ENCODE measurements around the gene SIT1.
"Not testable (repeated sequence)": the region's sequence is repeated elsewhere in the genome, so short reads cannot be mapped to it uniquely, and the experiment has no call there.

SIT1 gene

GRCh38 chr9:35615981-35616680 is 34.6 kb downstream of the SIT1 start:
- Histone ChIP-seq H3K27ac (peak overlapping the region in 9 of 11 experiments; percentile 68 to 97 (median 94); a peak in 18 of 22 replicates), H3K4me3 (peak overlapping the region; percentile 56 to 70 (median 62); a peak in 19 of 20 replicates), H3K27me3 (no peaks in the 10 kb centered on the region), H3K9ac (peak overlapping the region in 10 of 11 experiments; percentile 73 to 84 (median 78); a peak in 18 of 22 replicates), H3K4me1 (peaks cover 63 to 97% (median 75%) of the 10 kb centered on the region in 10 experiments), H4K20me1 (peaks cover 0 to 22% (median 0%) of the 10 kb centered on the region in 11 experiments; a peak in 3 of 22 replicates), H3K4me2 (peak overlapping the region; percentile 85 to 100 (median 96)), H3K9me3 (replicated peaks in 1 of 11) (no peaks in the 10 kb centered on the region), H3K36me3 (peaks cover 5 to 54% (median 35%) of the 10 kb centered on the region in 11 experiments; a peak in 17 of 22 replicates)
- no peak for TF ChIP-seq Cebpa-rat (IDR thresholded peaks at IDR 0.05)

- H3K4me3 ChIP-seq: no peak overlapping the region
- H3K9ac ChIP-seq: no peak overlapping the region
- no peak for TF ChIP-seq Cebpa-rat (IDR thresholded peaks at IDR 0.05)
- peaks cover 31 to 83% (median 53%) of the 10 kb centered on the region in 10 experiments for H3K4me1 ChIP-seq
- peaks cover 29 to 87% (median 62%) of the 10 kb centered on the region in 11 experiments for H3K36me3 ChIP-seq
- peaks cover 0 to 43% (median 13%) of the 10 kb centered on the region in 11 experiments; a peak in 11 of 22 replicates for H4K20me1 ChIP-seq
- H3K4me2 ChIP-seq: peak overlapping the region in 1 of 11 experiments; percentile 17; a peak in 1 of 22 replicates
- H3K9me3 ChIP-seq (replicated peaks in 1 of 11): no peaks in the 10 kb centered on the region
- H3K27me3 ChIP-seq: no peaks in the 10 kb centered on the region
- H3K27ac ChIP-seq: no peak overlapping the region
These were observed 37.9 kb downstream of the SIT1 start for GRCh38 chr9:35612843-35613242.

- H3K27ac ChIP-seq; H3K9me3 ChIP-seq (replicated peaks in 1 of 11); H3K27me3 ChIP-seq; H3K4me3 ChIP-seq: not testable (repeated sequence)
- Histone ChIP-seq H3K9ac (peak overlapping the region in 1 of 11 experiments; percentile 18; a peak in 1 of 22 replicates), H3K36me3 (peaks cover 36 to 95% (median 70%) of the 10 kb centered on the region in 11 experiments), H3K4me2 (peak overlapping the region in 4 of 11 experiments; percentile 6 to 29 (median 22); a peak in 4 of 22 replicates), H4K20me1 (peaks cover 0 to 49% (median 18%) of the 10 kb centered on the region in 11 experiments; a peak in 14 of 22 replicates), H3K4me1 (peaks cover 30 to 83% (median 52%) of the 10 kb centered on the region in 10 experiments)
These were observed 38.7 kb downstream of the SIT1 start for GRCh38 chr9:35612066-35612465.

- peaks cover 5 to 57% (median 26%) of the 10 kb centered on the region in 11 experiments; a peak in 17 of 22 replicates for H4K20me1 ChIP-seq
- H3K9ac ChIP-seq: no peak overlapping the region; a peak in 1 of 22 replicates
- no peak overlapping the region for H3K4me3 ChIP-seq
- H3K27ac ChIP-seq: no peak overlapping the region
- TF ChIP-seq Cebpa-rat (IDR thresholded peaks at IDR 0.05): no peak
- H3K4me1 ChIP-seq: peaks cover 31 to 83% (median 52%) of the 10 kb centered on the region in 10 experiments
- no peaks in the 10 kb centered on the region for H3K27me3 ChIP-seq
- H3K4me2 ChIP-seq: peak overlapping the region in 3 of 11 experiments; percentile 6 to 27 (median 18); a peak in 3 of 22 replicates
- no peaks in the 10 kb centered on the region for H3K9me3 ChIP-seq (replicated peaks in 1 of 11)
- peaks cover 37 to 97% (median 72%) of the 10 kb centered on the region in 11 experiments for H3K36me3 ChIP-seq
These were observed 39.4 kb downstream of the SIT1 start for GRCh38 chr9:35611230-35611797.

GRCh38 chr9:35609820-35610163 is 40.9 kb downstream of the SIT1 start:
- Histone ChIP-seq H3K36me3 (peaks cover 37 to 82% (median 65%) of the 10 kb centered on the region in 11 experiments), H3K4me1 (peaks cover 21 to 75% (median 43%) of the 10 kb centered on the region in 10 experiments), H3K9ac (peak overlapping the region in 3 of 11 experiments; percentile 24 to 42 (median 31); a peak in 2 of 22 replicates), H3K27me3 (no peaks in the 10 kb centered on the region), H4K20me1 (peaks cover 11 to 55% (median 30%) of the 10 kb centered on the region in 11 experiments; a peak in 18 of 22 replicates), H3K4me2 (0 out of 22 replicates have a peak overlapping the region, but pooled peaks of 1 of the 11 experiments have one; percentile 1), H3K27ac (peak overlapping the region in 3 of 11 experiments; percentile 5 to 44 (median 8); a peak in 2 of 22 replicates), H3K9me3 (replicated peaks in 1 of 11) (no peaks in the 10 kb centered on the region), H3K4me3 (no peak overlapping the region)
- no peak for TF ChIP-seq Cebpa-rat (IDR thresholded peaks at IDR 0.05)

GRCh38 chr9:35609001-35609819 is 41.5 kb downstream of the SIT1 start:
- H3K4me1 ChIP-seq: peaks cover 17 to 75% (median 45%) of the 10 kb centered on the region in 10 experiments
- H3K4me2 ChIP-seq: 0 out of 22 replicates have a peak overlapping the region, but pooled peaks of 1 of the 11 experiments have one; percentile 1
- TF ChIP-seq Cebpa-rat (IDR thresholded peaks at IDR 0.05): no peak
- no peak overlapping the region for H3K4me3 ChIP-seq
- peaks cover 37 to 76% (median 59%) of the 10 kb centered on the region in 11 experiments for H3K36me3 ChIP-seq
- peak overlapping the region in 3 of 11 experiments; percentile 5 to 44 (median 8); a peak in 3 of 22 replicates for H3K27ac ChIP-seq
- H3K27me3 ChIP-seq: no peaks in the 10 kb centered on the region
- H4K20me1 ChIP-seq: peaks cover 11 to 51% (median 30%) of the 10 kb centered on the region in 11 experiments; a peak in 18 of 22 replicates
- no peaks in the 10 kb centered on the region for H3K9me3 ChIP-seq (replicated peaks in 1 of 11)
- H3K9ac ChIP-seq: peak overlapping the region in 3 of 11 experiments; percentile 1 to 42 (median 24); a peak in 2 of 22 replicates

- peaks cover 37 to 66% (median 58%) of the 10 kb centered on the region in 11 experiments for H3K36me3 ChIP-seq
- H3K9me3 ChIP-seq (replicated peaks in 1 of 11): no peaks in the 10 kb centered on the region
- H3K4me1 ChIP-seq: peaks cover 22 to 73% (median 46%) of the 10 kb centered on the region in 10 experiments
- TF ChIP-seq Cebpa-rat (IDR thresholded peaks at IDR 0.05): no peak
- no peak overlapping the region for H3K27ac ChIP-seq
- 0 out of 22 replicates have a peak overlapping the region, but pooled peaks of 1 of the 11 experiments have one; percentile 24 for H3K9ac ChIP-seq
- H3K27me3 ChIP-seq: no peaks in the 10 kb centered on the region
- no peak overlapping the region for H3K4me3 ChIP-seq
- H4K20me1 ChIP-seq: peaks cover 11 to 51% (median 30%) of the 10 kb centered on the region in 11 experiments; a peak in 18 of 22 replicates
- peak overlapping the region in 1 of 11 experiments; percentile 1; a peak in 1 of 22 replicates for H3K4me2 ChIP-seq
These were observed 42.5 kb downstream of the SIT1 start for GRCh38 chr9:35608221-35608620.

- Histone ChIP-seq H3K36me3 (peaks cover 33 to 52% (median 43%) of the 10 kb centered on the region in 11 experiments), H3K4me3 (peak overlapping the region; percentile 83 to 90 (median 88); a peak in 19 of 20 replicates), H3K4me2 (peak overlapping the region; percentile 83 to 100 (median 98)), H3K9me3 (replicated peaks in 1 of 11) (no peaks in the 10 kb centered on the region), H4K20me1 (peaks cover 11 to 51% (median 30%) of the 10 kb centered on the region in 11 experiments; a peak in 18 of 22 replicates), H3K27ac (no peak overlapping the region), H3K27me3 (no peaks in the 10 kb centered on the region), H3K9ac (peak overlapping the region in 10 of 11 experiments; percentile 83 to 95 (median 89); a peak in 17 of 22 replicates), H3K4me1 (peaks cover 29 to 65% (median 47%) of the 10 kb centered on the region in 10 experiments)
- TF ChIP-seq Cebpa-rat (IDR thresholded peaks at IDR 0.05): no peak
These were observed 44.0 kb downstream of the SIT1 start for GRCh38 chr9:35606726-35607125.

All from BLaER1 treated with 17β-estradiol and CSF1 and Interleukin-3, amounts not matched to agents 10 nM and 100 nM (cell line).